D721Med (cell line): ENCODE results near the gene S100A5.
"Not testable (repeated sequence)": the region's sequence is repeated elsewhere in the genome, so short reads cannot be mapped to it uniquely, and the experiment has no call there.

Source experiments
- DNase-seq: peaks from one replicate; pipeline ENCODE4 v3.0.0; 2011; ENCODE audit warnings: low spot score; ENCODE audit not compliant: insufficient read length
- FAIRE-seq: peaks from 2 replicates; lab custom pipeline; 2011; peaks lifted over from hg19 to GRCh38; lab: Jason Lieb, UNC
- TF ChIP-seq, protein P1 (sequence below): IDR thresholded peaks from 2 replicates; pipeline ENCODE4 v1.5.1; 2012; ENCODE audit warnings: mild to moderate bottlenecking, control low read depth; ENCODE audit not compliant: insufficient read depth; ENCODE audit errors: missing control alignments

The S100A5 gene

DNA sequence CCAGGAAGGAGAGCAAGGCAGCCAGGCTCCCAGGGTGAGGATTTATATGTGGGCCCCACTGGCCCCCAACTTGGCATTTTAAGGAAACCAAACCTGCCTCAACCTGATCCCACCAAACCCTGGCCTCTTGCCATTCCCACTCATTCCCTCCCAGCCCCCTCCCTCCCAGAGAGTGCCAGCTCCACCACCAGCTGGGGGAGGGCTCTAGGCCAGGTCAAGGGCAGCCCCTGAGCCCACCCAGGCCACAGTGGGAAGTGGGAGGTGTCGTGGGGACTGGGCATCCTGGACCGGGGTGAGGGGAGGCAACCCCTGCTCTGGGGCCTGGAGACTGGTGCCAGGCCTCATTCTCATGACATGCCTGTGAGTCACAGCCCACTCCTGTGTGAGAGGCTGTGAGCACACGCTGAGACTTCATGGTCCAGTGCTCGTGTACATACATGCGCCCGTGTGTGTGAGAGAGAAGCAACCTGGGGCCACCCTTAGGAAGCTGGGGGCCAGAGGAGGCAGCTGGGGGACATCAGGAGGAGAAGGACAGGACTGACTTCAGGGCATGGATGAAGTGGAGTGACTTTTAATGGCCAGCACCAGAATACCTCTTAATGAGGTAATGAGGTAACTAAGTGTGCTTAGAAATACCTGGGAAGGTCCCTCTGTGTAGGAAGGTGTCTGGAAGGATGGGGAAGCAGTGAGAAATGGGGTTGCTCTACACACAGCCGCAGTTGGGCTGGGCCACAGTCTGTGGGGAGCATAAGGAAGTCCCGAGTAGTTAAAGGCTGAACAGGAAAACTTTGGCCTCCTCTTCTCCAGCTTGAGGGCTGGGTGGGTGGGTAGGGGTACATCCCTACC is 25.0 kb upstream of the S100A5 start, which contains the start of gene S100A2:
S100A2 (minus strand) TSS at position 316 of the 846 bp plus-strand sequence. CDS start 1,967 bp downstream, outside the sequence.
- TF ChIP-seq, protein P1, sequence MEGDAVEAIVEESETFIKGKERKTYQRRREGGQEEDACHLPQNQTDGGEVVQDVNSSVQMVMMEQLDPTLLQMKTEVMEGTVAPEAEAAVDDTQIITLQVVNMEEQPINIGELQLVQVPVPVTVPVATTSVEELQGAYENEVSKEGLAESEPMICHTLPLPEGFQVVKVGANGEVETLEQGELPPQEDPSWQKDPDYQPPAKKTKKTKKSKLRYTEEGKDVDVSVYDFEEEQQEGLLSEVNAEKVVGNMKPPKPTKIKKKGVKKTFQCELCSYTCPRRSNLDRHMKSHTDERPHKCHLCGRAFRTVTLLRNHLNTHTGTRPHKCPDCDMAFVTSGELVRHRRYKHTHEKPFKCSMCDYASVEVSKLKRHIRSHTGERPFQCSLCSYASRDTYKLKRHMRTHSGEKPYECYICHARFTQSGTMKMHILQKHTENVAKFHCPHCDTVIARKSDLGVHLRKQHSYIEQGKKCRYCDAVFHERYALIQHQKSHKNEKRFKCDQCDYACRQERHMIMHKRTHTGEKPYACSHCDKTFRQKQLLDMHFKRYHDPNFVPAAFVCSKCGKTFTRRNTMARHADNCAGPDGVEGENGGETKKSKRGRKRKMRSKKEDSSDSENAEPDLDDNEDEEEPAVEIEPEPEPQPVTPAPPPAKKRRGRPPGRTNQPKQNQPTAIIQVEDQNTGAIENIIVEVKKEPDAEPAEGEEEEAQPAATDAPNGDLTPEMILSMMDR: no peak
- no peak for DNase-seq
- no peak for FAIRE-seq

- TF ChIP-seq, protein P1: no peak
- FAIRE-seq (no peak), DNase-seq (no peak)
These were observed 23.3 kb upstream of the S100A5 start for GRCh38 chr1:153563991-153564390.

GRCh38 chr1:153563483-153563901 is 22.8 kb upstream of the S100A5 start:
- FAIRE-seq (no peak), DNase-seq (no peak)
- TF ChIP-seq, protein P1: no peak

DNA sequence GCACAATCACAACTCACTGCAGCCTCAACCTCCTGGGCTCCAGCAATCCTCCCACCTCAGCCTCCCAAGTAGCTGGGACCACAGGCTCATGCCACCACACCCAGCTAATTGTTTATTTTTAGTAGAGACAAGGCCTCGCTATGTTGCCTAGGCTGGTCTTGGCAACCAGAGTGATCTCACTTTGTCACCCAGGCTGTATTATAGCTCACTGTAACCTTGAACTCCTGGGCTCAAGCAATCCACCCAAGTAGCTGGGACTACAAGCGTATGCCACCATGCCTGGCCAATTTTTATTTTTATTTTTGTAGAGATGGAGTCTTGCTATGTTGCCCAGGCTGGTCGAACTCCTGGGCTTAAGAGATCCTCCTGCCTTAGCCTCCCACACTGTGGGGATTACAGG is 21.3 kb upstream of the S100A5 start:
- not testable (repeated sequence) for FAIRE-seq

DNA sequence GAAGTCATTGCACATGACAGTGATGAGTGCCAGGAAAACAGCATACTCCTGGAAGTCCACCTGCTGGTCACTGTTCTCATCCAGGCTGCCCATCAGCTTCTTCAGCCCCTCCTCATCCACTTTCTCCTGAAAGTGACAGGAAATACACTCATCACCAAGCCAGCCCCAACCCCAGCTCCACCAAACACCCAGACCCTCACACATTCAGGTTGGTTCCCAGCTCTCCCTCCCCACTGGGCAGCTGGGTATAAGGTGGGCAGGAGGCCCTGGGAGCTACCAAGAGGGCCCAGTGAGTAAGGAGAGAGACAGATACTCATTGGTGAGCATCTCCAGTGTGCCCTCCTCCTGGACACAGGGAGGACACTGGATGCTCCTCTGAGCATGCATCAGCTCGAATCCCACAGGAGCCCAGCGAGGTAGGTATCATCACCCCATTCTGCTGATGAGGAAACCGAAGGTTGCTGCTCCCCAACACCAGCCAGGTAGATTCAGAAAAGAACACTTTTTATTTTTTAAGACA is 20.8 kb upstream of the S100A5 start:
- FAIRE-seq (no peak), DNase-seq (no peak)
- TF ChIP-seq, protein P1: no peak

More for the DNA sequence above, 21.3 kb upstream of the S100A5 start:
- DNase-seq: not testable (repeated sequence)

DNA sequence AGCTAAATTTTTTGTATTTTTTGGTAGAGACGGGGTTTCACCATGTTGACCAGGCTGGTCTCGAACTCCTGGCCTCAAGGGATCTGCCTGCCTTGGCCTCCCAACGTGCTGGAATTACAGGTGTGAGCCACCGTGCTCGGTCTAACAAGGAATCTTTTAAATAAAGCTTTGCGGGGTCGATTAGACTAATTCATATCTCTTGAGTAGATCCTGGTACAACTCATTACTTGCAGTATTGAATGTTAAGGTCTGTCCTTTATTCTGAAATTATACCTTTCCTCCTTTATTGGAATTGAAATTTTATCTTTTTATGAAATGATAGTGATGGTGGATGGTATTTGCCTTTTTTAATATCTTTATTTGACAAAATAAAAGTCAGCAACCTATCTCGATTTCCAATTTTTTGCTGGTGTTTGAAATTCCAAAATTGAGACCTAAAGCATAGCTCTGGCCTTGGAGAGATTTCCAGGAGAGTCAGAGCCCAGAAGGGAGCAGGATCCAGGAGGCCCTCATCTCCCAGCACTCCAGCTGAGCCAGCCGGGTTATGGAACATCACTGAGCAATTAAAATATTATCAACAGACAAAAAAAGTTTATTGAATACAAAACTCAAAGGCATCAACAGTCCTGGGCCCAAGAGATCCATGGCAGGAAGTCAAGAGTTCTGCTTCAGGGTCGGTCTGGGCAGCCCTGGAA is 20.2 kb upstream of the S100A5 start:
- DNase-seq: no peak
- no peak for FAIRE-seq
- TF ChIP-seq, protein P1: no peak

DNA sequence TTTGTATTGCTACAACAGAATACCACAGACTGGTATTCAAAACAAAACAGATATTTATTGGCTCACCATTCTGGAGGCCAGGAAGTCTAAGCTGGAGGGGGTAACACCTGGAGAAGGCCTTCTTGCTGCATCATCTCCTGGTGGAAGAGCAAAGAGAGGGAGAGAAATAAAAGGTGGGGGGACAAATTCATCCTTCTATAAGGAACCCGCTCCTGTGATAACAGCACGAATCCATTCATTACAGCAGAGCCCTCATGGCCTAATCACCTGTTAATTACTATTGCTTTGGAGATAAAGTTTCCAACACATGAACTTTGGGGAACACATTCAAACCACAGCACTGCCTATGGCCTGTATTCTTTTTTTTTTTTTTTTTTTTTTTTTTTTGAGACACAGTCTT is 19.5 kb upstream of the S100A5 start:
- TF ChIP-seq, protein P1: no peak
- DNase-seq (no peak), FAIRE-seq (no peak)
